HepG2 (cell line): ENCODE results near the gene ZNF865. TPM values are rescaled to one million over a fixed set of nuclear protein-coding genes. Genes with fewer than 3 reads are reported as not detected.

Experiments used
- ELF3 ChIP-seq: IDR thresholded peaks from 2 replicates; pipeline ENCODE4 v1.6.1; 2016; ENCODE audit warnings: missing genetic modification reagents, missing compliant biosample characterization
- FOSL1 ChIP-seq: sonication (generic); formaldehyde crosslinking; IDR thresholded peaks from 2 replicates; pipeline ENCODE4 v1.9.0; 2021; ENCODE audit warnings: missing genetic modification reagents, borderline replicate concordance
- FOXA3 ChIP-seq: IDR thresholded peaks from 2 replicates; pipeline ENCODE4 v1.6.1; 2016; ENCODE audit warnings: missing genetic modification reagents, missing compliant biosample characterization
- IKZF4 ChIP-seq: sonication (generic); formaldehyde crosslinking; IDR thresholded peaks from 2 replicates; pipeline ENCODE4 v1.5.1; 2020; ENCODE audit warnings: borderline replicate concordance, mild to moderate bottlenecking, low read depth, missing genetic modification reagents; ENCODE audit errors: not compliant biosample characterization
- IRF9 ChIP-seq: sonication (generic); formaldehyde crosslinking; IDR thresholded peaks from 2 replicates; pipeline ENCODE4 v1.8.0; 2022; ENCODE audit warnings: missing genetic modification reagents, mild to moderate bottlenecking, borderline replicate concordance
- KDM2A ChIP-seq: sonication (generic); formaldehyde crosslinking; IDR thresholded peaks from 2 replicates; pipeline ENCODE4 v1.4.0; 2020; ENCODE audit warnings: low read depth, missing genetic modification reagents, borderline replicate concordance
- KLF12 ChIP-seq: sonication (generic); formaldehyde crosslinking; IDR thresholded peaks from 2 replicates; pipeline ENCODE4 v1.4.0; 2020; ENCODE audit warnings: missing genetic modification reagents, borderline replicate concordance
- KMT2A ChIP-seq: sonication (generic); formaldehyde crosslinking; IDR thresholded peaks from 2 replicates; pipeline ENCODE4 v1.4.0; 2020; ENCODE audit warnings: missing genetic modification reagents
- LBX2 ChIP-seq: sonication (generic); formaldehyde crosslinking; IDR thresholded peaks from 2 replicates; pipeline ENCODE4 v1.5.0; 2020; ENCODE audit warnings: missing genetic modification reagents, mild to moderate bottlenecking, borderline replicate concordance
- LCORL ChIP-seq, 2 experiments: fragments of 450-650 bp in 1 of 2; sonication (generic) in 1 of 2; formaldehyde crosslinking in 1 of 2; IDR thresholded peaks; 2 replicates each; pipeline versions ENCODE4 v1.5.0 to v1.6.1; 2017 to 2020; ENCODE audit warnings: antibody characterized with exemption in 1 of 2, missing genetic modification reagents in 1 of 2
- MTF2 ChIP-seq: sonication (generic); formaldehyde crosslinking; IDR thresholded peaks from 2 replicates; pipeline ENCODE4 v1.5.0; 2020; ENCODE audit warnings: missing genetic modification reagents, borderline replicate concordance
- NFE2 ChIP-seq: sonication (generic); formaldehyde crosslinking; IDR thresholded peaks from 2 replicates; pipeline ENCODE4 v1.4.0; 2020; ENCODE audit warnings: missing genetic modification reagents
- SIN3A ChIP-seq: IDR thresholded peaks from 2 replicates; pipeline ENCODE4 v1.6.1; 2011; ENCODE audit warnings: low read depth, mild to moderate bottlenecking, control low read depth, low read length, borderline replicate concordance
- SIX4 ChIP-seq: sonication (generic); formaldehyde crosslinking; IDR thresholded peaks from 2 replicates; pipeline ENCODE4 v1.4.0; 2020; ENCODE audit warnings: missing genetic modification reagents
- TFDP1 ChIP-seq: IDR thresholded peaks from 2 replicates; pipeline ENCODE4 v1.6.1; 2016; ENCODE audit warnings: missing compliant biosample characterization, missing genetic modification reagents, borderline replicate concordance
- TIGD3 ChIP-seq: sonication (generic); formaldehyde crosslinking; IDR thresholded peaks from 2 replicates; pipeline ENCODE4 v1.5.1; 2020; ENCODE audit warnings: mild to moderate bottlenecking, missing genetic modification reagents, borderline replicate concordance
- TMF1 ChIP-seq: sonication (generic); formaldehyde crosslinking; IDR thresholded peaks from 2 replicates; pipeline ENCODE4 v1.8.1; 2022; ENCODE audit warnings: low read depth, missing genetic modification reagents
- ZBTB21 ChIP-seq: sonication (generic); formaldehyde crosslinking; IDR thresholded peaks from 2 replicates; pipeline ENCODE4 v1.4.0; 2020; ENCODE audit warnings: missing genetic modification reagents
- ZBTB37 ChIP-seq: sonication (generic); formaldehyde crosslinking; IDR thresholded peaks from 2 replicates; pipeline ENCODE4 v1.4.0; 2020; ENCODE audit warnings: mild to moderate bottlenecking, missing genetic modification reagents
- ZNF121 ChIP-seq: sonication (generic); formaldehyde crosslinking; IDR thresholded peaks from 2 replicates; pipeline ENCODE4 v1.5.0; 2020; ENCODE audit warnings: mild to moderate bottlenecking, missing genetic modification reagents
- ZNF547 ChIP-seq: sonication (generic); formaldehyde crosslinking; IDR thresholded peaks from 2 replicates; pipeline ENCODE4 v1.5.1; 2020; ENCODE audit warnings: mild to moderate bottlenecking, missing genetic modification reagents
- ZNF576 ChIP-seq: sonication (generic); formaldehyde crosslinking; IDR thresholded peaks from 2 replicates; pipeline ENCODE4 v1.4.0; 2020; ENCODE audit warnings: mild to moderate bottlenecking, missing genetic modification reagents
- ZNF616 ChIP-seq: sonication (generic); formaldehyde crosslinking; IDR thresholded peaks from 2 replicates; pipeline ENCODE4 v1.5.0; 2020; ENCODE audit warnings: low read depth, mild to moderate bottlenecking, missing genetic modification reagents
- ZNF670 ChIP-seq: sonication (generic); formaldehyde crosslinking; IDR thresholded peaks from 2 replicates; pipeline ENCODE4 v1.8.0; 2022; ENCODE audit warnings: mild to moderate bottlenecking, missing genetic modification reagents, borderline replicate concordance
- polyA plus RNA-seq, 8 experiments: library from polyadenylated mRNA; depleted of rRNA in 3 of 8; stranded (reverse) in 7 of 8; unstranded in 1 of 8; fragments of >200 nt; fragmentation: Illumina TruSeq in 4 of 8; extraction: Trizol in 4 of 8; gene quantifications; 2 replicates each; pipeline versions ENCODE4 v1.2.1 to v1.2.3, GENCODE V29; 2011 to 2016; ENCODE audit warnings: low read depth in 4 of 8, missing spikeins in 1 of 8, mixed read lengths in 1 of 8; ENCODE audit not compliant: insufficient read depth in 1 of 8
- total RNA-seq, 5 experiments: library from RNA; depleted of rRNA; stranded (reverse); fragments of >200 nt; fragmentation: Illumina TruSeq; extraction: Trizol; gene quantifications; 2 replicates each; pipeline ENCODE4 v1.2.3, GENCODE V29; 2016; ENCODE audit warnings: low read depth in 1 of 5

Gene ZNF865
- total and polyA plus RNA-seq, 2 of the 13 experiments (the other 11 are each of a cell fraction or from before 2014, with no cell fraction given) = 0.93 to 1.0 TPM

- TF ChIP-seq LBX2 (CRISPR knock-in tag) = no peak
- peak; percentile 67 for TF ChIP-seq FOXA3 (CRISPR knock-in tag)
- no peak for TF ChIP-seq ZNF547 (CRISPR knock-in tag)
- TF ChIP-seq ZNF576 (CRISPR knock-in tag) = no peak
- TF ChIP-seq ZBTB37 (CRISPR knock-in tag) = no peak
- no peak; the same call in 1 of the 2 replicates for TF ChIP-seq TIGD3 (CRISPR knock-in tag)
- TF ChIP-seq MTF2 = no peak
- TF ChIP-seq ELF3 (CRISPR knock-in tag) = peak; percentile 69; the same call in 1 of the 2 replicates
- TF ChIP-seq LCORL (IDR thresholded peaks at IDR 0.05) = no peak
- TF ChIP-seq LCORL (CRISPR knock-in tag; IDR thresholded peaks at IDR 0.05) = peak; percentile 75; the same call in 1 of the 2 replicates
- TF ChIP-seq SIN3A = peak; percentile 73; the same call in 1 of the 2 replicates
- 0 out of 2 replicates have a peak, but pooled peaks have one; percentile 39 for TF ChIP-seq TMF1
- no peak for TF ChIP-seq SIX4 (CRISPR knock-in tag)
- TF ChIP-seq TFDP1 (CRISPR knock-in tag) = peak; percentile 81
- TF ChIP-seq IRF9 (CRISPR knock-in tag) = peak; percentile 45; the same call in 1 of the 2 replicates
- no peak for TF ChIP-seq ZBTB21
- no peak for TF ChIP-seq FOSL1 (CRISPR knock-in tag)
- TF ChIP-seq NFE2 = no peak
- no peak for TF ChIP-seq ZNF121 (CRISPR knock-in tag)
- TF ChIP-seq ZNF616 (CRISPR knock-in tag) = 0 out of 2 replicates have a peak, but pooled peaks have one; percentile 59
- peak; percentile 68; the same call in 1 of the 2 replicates for TF ChIP-seq KLF12 (CRISPR knock-in tag)
- TF ChIP-seq IKZF4 = no peak
- TF ChIP-seq KDM2A (CRISPR knock-in tag) = peak; percentile 97
- peak; percentile 84 for TF ChIP-seq ZNF670 (CRISPR knock-in tag)
- peak; percentile 81 for TF ChIP-seq KMT2A
Measured at GRCh38 chr19:55653651-55654322, 48.3 kb downstream of the ZNF865 start (continued).
